ENCODE measurements around the gene KLHDC2. TPM values are rescaled to one million over a fixed set of nuclear protein-coding genes. Genes with fewer than 3 reads are reported as not detected.
"Not testable (repeated sequence)": the region's sequence is repeated elsewhere in the genome, so short reads cannot be mapped to it uniquely, and the experiment has no call there.

Gene KLHDC2
- total and polyA plus RNA-seq, 2 donors (not counting 3 experiments of a cell fraction or from before 2014, with no cell fraction given), result 25.2 to 29.2 TPM

DNA sequence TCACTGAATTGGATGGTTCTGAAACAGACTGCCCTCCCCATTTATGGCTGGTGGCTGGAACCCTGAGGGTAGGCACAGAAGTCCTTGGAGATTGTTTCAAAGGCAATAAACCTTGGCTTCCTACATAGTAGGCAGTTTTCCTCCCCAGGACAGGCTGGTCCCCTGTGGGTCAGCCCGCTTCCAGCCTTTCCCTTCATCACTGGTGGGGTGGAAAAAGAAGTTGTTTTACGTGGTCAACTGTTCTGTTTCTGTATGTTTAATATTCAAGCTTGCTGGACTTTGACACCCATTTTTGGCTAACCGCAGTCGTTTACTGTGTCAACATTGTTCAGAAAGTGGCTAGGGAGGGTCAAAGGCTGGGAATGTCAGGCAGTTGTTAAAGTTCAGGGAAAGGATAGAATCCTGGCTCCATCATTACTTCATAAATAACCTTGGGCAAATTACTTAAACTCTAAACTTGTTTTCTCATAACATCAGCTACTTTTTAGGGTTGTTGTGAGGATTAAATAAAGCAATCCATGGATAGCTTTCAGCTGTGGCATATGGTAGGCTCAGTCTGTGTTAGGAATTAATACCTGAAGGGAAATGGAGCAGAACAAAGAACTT, 2.4 kb downstream of the KLHDC2 start:
- H3K27ac ChIP-seq (ENCODE audit: insufficient read depth, low read depth, low read length), result no peak overlapping the region
- H3K9me1 ChIP-seq (replicated peaks; ENCODE audit: control insufficient read depth, extremely low read depth, insufficient read depth, low read length), result no peaks in the 10 kb centered on the region
- peaks cover 0 to 3% of the 10 kb centered on the region in 2 experiments for H3K36me3 ChIP-seq (ENCODE audit: control insufficient read depth in 2 of 2, extremely low read depth in 1 of 2, insufficient read depth in 2 of 2, low read length in 2 of 2)
- H3K4me3 ChIP-seq (replicated peaks in 1 of 3; ENCODE audit: insufficient read depth in 1 of 3, low read depth in 1 of 3, low read length in 3 of 3), result no peak overlapping the region
- H3K4me2 ChIP-seq (ENCODE audit: insufficient read depth, low read length), result no peak overlapping the region
- H3K9me3 ChIP-seq (replicated peaks; ENCODE audit: control insufficient read depth, insufficient read depth, low read length), result no peaks in the 10 kb centered on the region
- no peaks in the 10 kb centered on the region for H4K20me1 ChIP-seq (replicated peaks; ENCODE audit: control insufficient read depth, extremely low read depth, insufficient read depth, low read length)
- dilution Hi-C loops (cut with MboI; ENCODE audit: extremely low pct_ligation_motif_present, low sequenced_read_pairs) (no loop called here), intact Hi-C loops (cut with micrococcal nuclease) (no loop called here)
- TF ChIP-seq FOS (IDR thresholded peaks at IDR 0.05; ENCODE audit: borderline replicate concordance, insufficient read depth, low read length) (no peak), JUN (IDR thresholded peaks at IDR 0.05; ENCODE audit: borderline replicate concordance, insufficient read depth, insufficient read length, low read depth) (no peak), MYC (IDR thresholded peaks at IDR 0.05; ENCODE audit: low read depth, low read length) (no peak), CTCF (IDR thresholded peaks at IDR 0.05; ENCODE audit: extremely low read depth in 1 of 2, insufficient read depth in 1 of 2, low read depth in 1 of 2, low read length in 2 of 2) (no peak), EZH2 (IDR thresholded peaks at IDR 0.05; ENCODE audit: borderline replicate concordance, low read depth, low read length, severe bottlenecking) (no peak), GATA2 (IDR thresholded peaks at IDR 0.05; ENCODE audit: insufficient read depth, insufficient read length, low read depth, low read length) (no peak), POLR2A (IDR thresholded peaks at IDR 0.05; ENCODE audit: low read depth, low read length) (no peak), MAX (IDR thresholded peaks at IDR 0.05; ENCODE audit: insufficient read depth, insufficient read length) (no peak), POLR2AphosphoS5 (IDR thresholded peaks at IDR 0.05; ENCODE audit: insufficient read depth, low read depth, low read length) (no peak)
- no peaks in the 10 kb centered on the region for H3K27me3 ChIP-seq (ENCODE audit: control insufficient read depth in 2 of 2, insufficient read depth in 2 of 2, low read length in 2 of 2)
- no TSS peak for BruUV-seq (replicated peaks)
- FAIRE-seq, result no peak
- CTCF ChIA-PET, result interaction anchor here (2.2 to 3.6 kb wide), 2 partner anchors 136 kb away, joined by 11 to 49 read pairs; partner anchors contain the start of gene DNAAF2
- no peak overlapping the region for H3K9ac ChIP-seq (replicated peaks; ENCODE audit: extremely low read depth, insufficient read depth, low read length)
- H3K79me2 ChIP-seq (ENCODE audit: control insufficient read depth, insufficient read depth, low read length), result peaks cover 10% of the 10 kb centered on the region
- H2AFZ ChIP-seq (ENCODE audit: low read depth, low read length), result no peak overlapping the region
- no peak for DNase-seq (ENCODE audit: low read depth, low spot score)
- H3K4me1 ChIP-seq (ENCODE audit: control insufficient read depth, extremely low read depth, insufficient read depth, low read length), result peaks cover 16% of the 10 kb centered on the region
- POLR2A ChIA-PET, result interaction anchor here (2.4 kb wide), 1 partner anchor 150 kb away, joined by 11 read pairs; the partner anchor contains the start of genes MGAT2 and RPL36AL

DNA sequence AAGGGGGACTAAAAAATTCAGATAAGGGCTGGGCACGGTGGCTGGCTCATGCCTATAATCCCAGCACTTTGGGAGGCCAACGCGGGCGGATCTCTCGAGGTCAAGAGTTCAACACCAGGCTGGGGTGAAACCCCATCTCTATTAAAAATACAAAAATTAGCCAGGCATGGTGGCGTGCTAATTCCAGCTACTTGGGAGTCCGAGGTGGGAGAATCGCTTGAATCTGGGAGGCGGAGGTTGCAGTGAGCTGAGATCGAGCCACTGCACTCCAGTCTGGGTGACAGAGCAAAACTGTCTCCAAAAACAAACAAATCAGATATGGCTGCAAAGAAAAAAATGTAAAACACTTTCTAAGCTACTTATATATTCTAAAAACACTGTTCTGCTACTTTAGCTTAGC, 3.7 kb downstream of the KLHDC2 start:
- H3K9me3 ChIP-seq (replicated peaks; ENCODE audit: control insufficient read depth, insufficient read depth, low read length), result not testable (repeated sequence)

More for the DNA sequence above, 3.7 kb downstream of the KLHDC2 start:
- H2AFZ ChIP-seq (ENCODE audit: low read depth, low read length); DNase-seq (ENCODE audit: low read depth, low spot score); H3K27me3 ChIP-seq (ENCODE audit: control insufficient read depth in 2 of 2, insufficient read depth in 2 of 2, low read length in 2 of 2); FAIRE-seq; H3K27ac ChIP-seq (ENCODE audit: insufficient read depth, low read depth, low read length); H3K79me2 ChIP-seq (ENCODE audit: control insufficient read depth, insufficient read depth, low read length); BruUV-seq (replicated peaks); H3K9ac ChIP-seq (replicated peaks; ENCODE audit: extremely low read depth, insufficient read depth, low read length); intact Hi-C loops (cut with micrococcal nuclease); POLR2A ChIA-PET; H3K4me2 ChIP-seq (ENCODE audit: insufficient read depth, low read length); dilution Hi-C loops (cut with MboI; ENCODE audit: extremely low pct_ligation_motif_present, low sequenced_read_pairs); H3K36me3 ChIP-seq (ENCODE audit: control insufficient read depth in 2 of 2, extremely low read depth in 1 of 2, insufficient read depth in 2 of 2, low read length in 2 of 2); H3K4me3 ChIP-seq (replicated peaks in 1 of 3; ENCODE audit: insufficient read depth in 1 of 3, low read depth in 1 of 3, low read length in 3 of 3); H3K9me1 ChIP-seq (replicated peaks; ENCODE audit: control insufficient read depth, extremely low read depth, insufficient read depth, low read length); H4K20me1 ChIP-seq (replicated peaks; ENCODE audit: control insufficient read depth, extremely low read depth, insufficient read depth, low read length): not testable (repeated sequence)
- CTCF ChIA-PET, result interaction anchor here (1.6 to 2.4 kb wide), 3 partner anchors 137 to 310 kb away, joined by 3 to 11 read pairs (median 7); partner anchors contain the start of genes DNAAF2 and RPL36AL
- H3K4me1 ChIP-seq (ENCODE audit: control insufficient read depth, extremely low read depth, insufficient read depth, low read length), result peaks cover 16% of the 10 kb centered on the region

All from endothelial cell of umbilical vein (primary cell).